CD4-positive, alpha-beta T cell treated with Interleukin-6 for 4 hours (primary cell): Measurements from ENCODE around the gene ITIH6.
"Not testable (repeated sequence)": the region's sequence is repeated elsewhere in the genome, so short reads cannot be mapped to it uniquely, and the experiment has no call there.

Experiments used
- DNase-seq: peaks from one replicate; pipeline ENCODE4 v3.0.0-alpha.2; 2020; ENCODE audit warnings: mixed read lengths

Gene ITIH6, protein sequence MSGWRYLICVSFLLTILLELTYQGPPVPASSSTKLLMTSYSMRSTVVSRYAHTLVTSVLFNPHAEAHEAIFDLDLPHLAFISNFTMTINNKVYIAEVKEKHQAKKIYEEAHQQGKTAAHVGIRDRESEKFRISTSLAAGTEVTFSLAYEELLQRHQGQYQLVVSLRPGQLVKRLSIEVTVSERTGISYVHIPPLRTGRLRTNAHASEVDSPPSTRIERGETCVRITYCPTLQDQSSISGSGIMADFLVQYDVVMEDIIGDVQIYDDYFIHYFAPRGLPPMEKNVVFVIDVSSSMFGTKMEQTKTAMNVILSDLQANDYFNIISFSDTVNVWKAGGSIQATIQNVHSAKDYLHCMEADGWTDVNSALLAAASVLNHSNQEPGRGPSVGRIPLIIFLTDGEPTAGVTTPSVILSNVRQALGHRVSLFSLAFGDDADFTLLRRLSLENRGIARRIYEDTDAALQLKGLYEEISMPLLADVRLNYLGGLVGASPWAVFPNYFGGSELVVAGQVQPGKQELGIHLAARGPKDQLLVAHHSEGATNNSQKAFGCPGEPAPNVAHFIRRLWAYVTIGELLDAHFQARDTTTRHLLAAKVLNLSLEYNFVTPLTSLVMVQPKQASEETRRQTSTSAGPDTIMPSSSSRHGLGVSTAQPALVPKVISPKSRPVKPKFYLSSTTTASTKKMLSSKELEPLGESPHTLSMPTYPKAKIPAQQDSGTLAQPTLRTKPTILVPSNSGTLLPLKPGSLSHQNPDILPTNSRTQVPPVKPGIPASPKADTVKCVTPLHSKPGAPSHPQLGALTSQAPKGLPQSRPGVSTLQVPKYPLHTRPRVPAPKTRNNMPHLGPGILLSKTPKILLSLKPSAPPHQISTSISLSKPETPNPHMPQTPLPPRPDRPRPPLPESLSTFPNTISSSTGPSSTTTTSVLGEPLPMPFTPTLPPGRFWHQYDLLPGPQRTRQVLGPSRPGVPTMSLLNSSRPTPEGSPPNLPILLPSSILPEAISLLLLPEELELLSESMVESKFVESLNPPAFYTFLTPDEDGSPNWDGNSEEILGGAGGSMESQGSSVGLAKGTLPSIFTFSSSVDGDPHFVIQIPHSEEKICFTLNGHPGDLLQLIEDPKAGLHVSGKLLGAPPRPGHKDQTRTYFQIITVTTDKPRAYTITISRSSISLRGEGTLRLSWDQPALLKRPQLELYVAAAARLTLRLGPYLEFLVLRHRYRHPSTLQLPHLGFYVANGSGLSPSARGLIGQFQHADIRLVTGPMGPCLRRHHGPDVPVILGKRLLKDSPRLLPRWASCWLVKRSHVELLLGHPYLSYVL

DNA sequence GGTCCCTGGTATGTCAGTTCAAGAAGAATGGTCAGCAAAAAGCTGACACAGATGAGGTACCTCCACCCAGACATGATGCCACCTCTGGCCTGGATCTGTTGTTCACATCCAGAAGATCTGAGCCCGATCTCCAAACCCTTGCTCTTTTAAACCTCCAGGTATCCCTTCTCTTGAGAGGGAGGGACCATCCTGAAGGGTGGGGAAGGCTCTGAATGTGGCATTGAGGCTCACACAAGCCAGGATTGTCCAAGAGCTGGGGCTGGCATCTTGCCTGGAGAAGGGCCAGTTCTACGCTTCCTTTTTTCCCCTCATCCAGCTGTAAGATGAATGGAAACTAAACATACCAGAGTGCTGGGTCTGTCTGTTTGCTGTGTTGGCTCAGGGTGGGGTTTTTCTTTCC lies at the start of gene ITIH6:
Gene ITIH6, minus strand, starts transcription at position 119 of the 400 bp plus-strand sequence. Its CDS starts 45 bp downstream, at position 74.
- DNase-seq = no peak

DNA sequence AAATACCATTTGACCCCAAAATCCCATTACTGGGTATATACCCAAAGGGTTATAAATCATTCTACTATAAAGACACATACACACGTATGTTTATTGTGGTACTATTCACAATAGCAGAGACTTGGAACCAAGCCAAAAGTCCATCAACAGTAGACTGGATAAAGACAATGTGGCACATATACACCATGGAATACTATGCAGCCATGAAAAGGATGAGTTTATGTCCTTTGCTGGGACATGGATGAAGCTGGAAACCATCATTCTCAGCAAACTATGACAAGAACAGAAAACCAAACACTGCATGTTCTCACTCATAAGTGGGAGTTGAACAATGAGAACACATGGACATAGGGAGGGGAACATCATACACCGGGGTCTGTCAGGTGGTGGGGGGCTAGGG lies 49.6 kb upstream of the ITIH6 start:
- not testable (repeated sequence) for DNase-seq

DNA sequence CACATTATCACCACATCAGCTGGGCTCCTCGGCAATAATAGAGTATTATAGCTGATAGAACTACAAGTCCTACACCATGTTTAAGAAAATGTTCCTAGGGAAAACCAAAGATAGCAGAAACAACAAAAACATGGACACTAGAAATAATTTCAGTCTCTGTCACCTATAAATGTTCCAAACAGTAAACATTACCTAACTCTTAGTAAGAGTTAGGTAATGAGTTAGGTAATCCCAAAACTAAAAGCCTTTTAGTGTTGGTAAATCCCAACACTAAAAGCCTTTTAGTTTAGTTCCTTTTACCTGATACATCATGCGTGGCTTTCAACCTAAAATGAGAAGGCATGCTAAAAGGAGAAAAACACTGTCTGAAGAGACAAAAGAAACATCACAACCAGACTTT lies 45.0 kb upstream of the ITIH6 start:
- DNase-seq = no peak

DNA sequence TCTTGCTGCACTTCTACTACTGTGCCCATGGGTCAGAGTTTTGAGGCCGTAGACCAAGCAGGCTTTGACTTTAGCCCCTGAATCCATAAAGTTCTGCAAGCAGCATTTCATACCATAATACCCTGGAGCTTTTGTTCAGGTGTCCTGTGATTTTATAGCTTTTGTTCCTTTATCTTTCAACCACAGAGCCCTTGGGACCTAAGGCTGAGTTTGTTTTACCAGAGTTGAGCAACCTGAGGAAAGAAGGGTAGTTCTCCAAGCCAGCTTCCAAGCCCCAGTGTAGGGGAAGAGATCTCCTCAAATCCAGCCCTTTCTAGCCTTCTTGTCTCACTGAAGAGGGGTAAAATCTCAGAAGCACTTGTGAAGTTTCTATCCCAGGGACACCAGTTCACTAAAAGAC lies 44.6 kb upstream of the ITIH6 start:
- DNase-seq = no peak

DNA sequence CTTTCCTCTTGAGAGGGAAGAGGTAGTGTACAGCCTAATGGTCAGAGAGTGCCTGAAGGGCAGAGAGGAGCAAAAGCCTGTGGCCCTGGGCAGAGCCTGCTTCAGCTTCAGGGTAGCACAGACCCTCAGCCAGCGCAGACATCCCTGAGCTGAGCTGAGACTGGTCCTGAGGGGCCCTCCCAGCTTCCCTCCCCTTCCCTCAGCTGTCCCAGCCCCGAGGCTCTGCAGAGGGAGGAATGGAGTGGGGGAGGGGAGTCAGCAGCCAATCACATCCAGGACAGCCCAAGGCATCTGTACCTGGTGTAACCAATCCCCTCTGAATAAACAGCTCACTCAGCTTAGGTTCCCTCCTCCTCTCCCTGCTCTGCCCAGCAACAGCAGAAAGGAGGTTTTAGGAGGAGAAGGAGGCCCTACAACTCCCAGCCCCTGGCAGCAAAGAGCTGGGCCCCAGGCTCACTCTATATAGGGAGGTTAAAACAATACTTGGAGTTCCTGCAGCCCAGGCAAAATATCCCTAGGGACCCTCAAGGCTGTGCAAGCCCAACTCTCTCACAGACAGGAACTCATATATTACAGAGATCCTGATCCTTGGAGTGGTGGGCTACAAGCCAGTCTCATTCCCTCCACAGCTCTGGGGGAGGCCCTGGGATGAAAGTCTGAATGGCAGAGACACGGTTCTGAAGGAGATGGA lies 43.3 kb upstream of the ITIH6 start:
- not testable (repeated sequence) for DNase-seq

DNA sequence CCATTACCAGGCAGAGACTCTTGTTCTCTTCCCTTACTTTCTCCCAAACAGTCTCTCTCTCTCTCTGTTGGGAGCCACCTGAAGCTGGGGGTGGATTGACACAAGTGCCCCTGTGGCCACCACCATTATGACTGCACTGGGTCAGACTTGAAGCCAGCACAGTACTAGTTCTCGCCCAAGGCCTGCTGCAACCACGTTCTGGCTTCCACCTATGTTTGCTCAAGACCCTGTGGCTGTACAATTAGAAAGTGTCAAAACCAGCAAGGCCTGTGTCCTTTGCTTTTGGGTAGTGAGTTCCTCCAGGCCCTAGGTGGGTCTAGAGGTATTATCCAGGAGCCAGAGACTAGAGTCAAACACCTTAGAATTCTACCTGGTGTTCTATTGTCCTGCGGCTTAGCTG lies 40.5 kb upstream of the ITIH6 start:
- DNase-seq = no peak

DNA sequence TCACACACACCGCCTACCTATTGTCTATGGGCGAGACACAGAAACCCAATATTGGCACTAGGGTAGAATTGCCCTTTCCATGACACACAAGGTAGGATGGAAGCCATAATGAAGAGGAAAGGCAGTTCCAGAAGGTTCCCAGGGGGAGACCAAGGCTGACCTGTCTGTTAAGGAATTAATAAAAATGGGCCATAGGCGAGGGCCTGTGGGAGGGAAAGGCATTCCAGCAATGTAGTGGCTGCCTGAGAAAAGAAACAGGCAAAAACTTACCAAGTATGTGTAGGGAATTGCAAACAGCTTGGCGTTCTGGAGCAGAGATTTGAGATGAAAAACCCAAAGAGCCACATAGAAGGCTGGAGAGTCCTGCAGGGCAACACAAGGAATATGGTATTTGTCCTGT lies 28.5 kb upstream of the ITIH6 start:
- no peak for DNase-seq

DNA sequence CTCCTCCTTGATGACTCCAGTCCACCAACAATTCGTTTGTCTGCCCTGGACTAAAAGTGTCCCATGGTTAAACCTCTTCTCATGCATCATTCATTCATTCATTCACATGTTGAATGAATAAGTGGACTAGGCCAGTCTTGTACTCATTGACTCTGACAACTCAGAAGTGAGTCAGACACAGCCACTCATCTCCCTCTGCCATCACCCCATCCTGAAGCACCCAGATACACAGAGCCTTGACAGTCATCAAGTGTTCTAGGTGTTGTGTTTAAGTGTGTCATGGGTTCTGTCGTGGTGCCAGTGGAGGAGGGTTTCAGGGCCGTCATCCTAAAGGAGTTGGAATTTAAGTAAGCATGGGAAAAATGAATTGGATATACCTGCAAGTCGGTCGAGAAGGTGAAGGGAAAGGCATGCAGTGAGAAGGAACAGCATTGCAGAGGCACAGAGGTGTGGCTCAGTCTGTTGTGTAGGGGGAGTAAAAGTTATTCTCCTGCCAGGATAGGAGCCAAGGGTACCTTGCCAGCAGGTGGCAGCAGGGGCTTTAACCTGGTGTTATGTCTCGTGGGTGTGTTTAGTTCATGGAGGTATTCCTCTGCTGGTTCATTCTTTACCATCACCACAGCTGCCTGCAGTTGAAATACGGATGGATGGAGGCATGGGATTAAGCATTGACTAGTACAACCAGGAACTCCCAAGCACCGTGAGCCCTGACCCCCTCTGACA lies 27.8 kb upstream of the ITIH6 start:
- DNase-seq = peak; percentile 54

DNA sequence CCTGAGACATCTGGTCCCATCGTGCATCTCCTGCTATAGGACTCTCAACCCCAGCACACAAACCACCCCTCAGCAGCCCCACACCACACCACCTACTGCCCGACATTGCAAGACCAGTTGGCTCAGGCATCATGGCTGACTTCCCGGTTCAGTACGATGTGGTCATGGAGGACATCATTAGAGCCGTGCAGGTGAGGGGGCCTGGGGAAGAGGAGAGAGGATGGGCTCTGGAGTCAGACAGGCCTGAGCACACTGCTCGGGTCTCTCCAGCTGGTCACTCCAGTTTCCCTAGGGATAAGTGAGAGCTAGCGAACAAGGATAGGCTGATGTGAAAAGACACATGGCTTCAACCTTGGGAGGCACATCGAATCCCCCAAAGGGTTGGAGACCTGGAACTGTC lies 26.7 kb upstream of the ITIH6 start:
- DNase-seq = no peak

DNA sequence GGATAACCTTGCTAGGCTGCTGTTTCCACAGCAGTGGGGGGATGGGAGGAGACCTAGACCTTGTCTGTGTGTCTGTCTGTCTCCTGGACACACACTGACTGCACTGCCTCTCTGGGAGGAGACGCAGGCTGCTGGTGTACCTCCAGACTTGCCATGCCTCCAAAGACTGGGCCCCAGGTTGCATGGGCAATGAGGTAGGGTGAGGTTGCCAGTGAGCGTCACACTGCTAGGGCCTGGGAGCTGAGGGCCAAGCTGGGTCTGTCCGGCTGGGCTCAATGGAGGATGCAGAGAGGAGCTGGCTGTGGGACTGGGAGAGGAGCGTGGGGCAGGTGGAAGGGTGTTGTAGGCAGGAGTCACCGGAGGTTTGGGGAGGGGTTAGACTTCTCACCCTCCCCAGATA lies 26.1 kb upstream of the ITIH6 start:
- DNase-seq = no peak

DNA sequence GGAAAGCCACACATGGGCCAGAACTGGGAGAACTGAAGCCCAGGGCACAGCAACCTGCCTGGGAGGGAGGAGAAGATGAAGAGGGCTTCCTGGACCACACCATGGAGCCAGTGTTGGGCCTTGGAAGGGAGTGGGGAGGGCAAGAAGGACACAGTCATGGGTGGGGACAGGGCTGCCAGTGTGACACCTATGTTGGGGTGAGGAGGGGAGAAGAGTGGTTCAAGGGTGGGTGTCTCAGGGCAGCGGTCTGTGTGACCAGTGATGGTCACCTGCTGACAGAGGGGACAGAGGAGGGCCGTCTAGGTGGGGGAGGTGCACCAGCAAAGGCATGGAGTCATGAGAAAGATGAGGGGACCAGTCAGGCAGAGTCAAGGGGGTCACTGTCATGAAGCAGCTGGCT lies 23.3 kb upstream of the ITIH6 start:
- DNase-seq = no peak

DNA sequence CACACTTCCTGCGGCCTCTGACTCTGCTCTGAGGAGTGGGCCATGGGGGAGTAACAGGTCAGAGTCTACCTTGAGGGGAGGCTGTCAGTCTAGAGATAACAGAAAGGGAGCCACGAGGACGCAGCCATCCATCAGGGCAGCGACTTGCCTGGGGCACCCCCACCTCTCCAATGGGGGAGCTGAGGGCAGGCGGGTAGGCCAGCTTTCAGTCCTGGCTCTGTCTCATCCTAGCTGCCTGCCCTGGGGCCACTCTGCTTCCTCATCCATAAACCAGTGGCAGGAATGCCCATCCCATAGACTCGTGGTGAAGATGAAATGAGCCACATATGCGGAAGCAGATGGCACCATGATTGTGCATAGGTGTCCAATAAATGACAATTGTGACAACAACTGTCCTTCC lies 22.7 kb upstream of the ITIH6 start:
- DNase-seq = no peak

DNA sequence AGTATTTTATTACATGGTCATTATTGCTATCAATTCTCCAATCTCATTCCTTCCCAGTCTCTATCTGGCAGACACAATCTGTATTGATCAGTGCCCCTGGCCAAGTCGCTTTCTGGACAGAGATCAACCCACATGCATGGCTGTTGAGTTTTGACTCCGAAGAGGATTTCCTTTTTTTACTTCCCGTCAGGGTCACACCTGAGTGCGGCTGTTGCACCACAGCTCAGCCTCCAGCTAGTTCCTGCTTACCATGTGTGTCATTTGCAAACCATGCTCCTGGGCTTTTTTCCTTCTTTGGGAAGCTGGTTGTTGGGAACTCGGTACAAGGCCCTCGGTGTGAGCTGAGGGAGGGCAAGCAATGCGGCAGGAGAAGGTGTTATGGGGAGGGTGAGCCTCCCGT lies 21.1 kb upstream of the ITIH6 start:
- no peak for DNase-seq

DNA sequence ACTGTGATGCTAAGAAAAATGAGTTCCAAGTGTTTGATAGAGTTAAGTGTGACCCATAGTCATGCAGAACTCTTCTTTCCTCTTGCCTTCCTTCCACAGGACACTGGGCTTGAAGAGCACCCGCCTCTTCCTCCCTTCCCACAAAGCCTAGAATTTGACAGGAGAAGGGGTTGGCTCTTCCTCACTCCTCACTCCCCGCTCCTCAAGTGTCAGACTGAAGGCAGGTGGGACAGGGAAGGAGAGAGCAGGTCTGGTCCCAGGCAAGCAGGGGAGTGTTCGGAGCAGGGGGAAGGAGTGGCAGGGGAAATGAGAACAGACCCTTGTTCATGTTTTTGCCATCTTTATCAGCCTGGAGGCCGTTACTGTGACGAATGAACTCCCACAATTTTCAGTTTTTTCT lies 20.2 kb upstream of the ITIH6 start:
- no peak for DNase-seq

DNA sequence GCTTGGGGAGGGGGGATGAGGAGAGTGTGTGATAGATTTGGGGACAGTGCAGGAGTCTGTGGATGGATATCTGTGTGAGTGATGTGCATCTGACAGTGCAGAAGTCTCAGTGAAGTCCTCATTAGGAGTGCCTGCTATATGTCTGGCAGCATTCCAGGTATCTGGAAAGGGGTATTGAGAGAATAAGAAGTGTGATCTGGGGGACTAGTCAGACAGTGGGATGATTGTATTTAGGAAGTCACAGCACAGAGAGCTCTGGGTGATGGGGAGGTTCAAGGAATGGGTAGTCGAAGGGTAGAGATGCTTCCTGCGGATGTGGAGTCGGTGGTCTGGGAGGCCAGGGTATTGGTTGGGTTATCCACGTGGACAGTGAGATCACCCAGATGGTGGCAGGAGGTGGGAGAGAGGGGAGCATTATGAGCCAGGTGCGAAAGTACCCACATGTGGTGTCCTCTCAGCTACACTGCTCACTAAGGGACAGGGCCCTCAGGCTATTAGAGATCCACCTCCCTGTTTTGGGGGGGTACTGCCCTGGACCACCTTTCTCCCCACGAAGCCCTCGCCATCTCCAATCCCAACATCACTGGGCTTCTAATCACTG lies 19.3 kb upstream of the ITIH6 start:
- DNase-seq = no peak

DNA sequence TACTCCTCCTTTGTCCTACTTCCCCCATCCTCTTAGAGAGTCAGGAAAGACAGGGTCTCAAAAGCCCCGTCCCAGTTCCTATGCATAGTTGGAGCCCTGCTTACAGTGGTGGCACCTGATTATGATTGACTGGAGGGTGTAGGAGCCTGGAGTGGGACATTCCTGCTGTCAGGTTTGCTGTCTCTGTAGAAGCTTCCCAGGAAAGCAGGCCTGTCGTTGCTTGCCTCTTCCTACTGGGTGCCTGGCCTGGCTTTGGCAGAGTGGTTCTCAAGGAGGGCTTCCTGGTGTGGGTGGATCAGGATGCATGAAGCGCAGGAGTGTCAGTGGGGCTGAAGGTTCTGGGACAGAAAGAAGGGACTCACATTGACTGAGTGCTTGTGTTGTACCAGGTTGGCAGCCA lies 14.3 kb upstream of the ITIH6 start:
- no peak for DNase-seq

DNA sequence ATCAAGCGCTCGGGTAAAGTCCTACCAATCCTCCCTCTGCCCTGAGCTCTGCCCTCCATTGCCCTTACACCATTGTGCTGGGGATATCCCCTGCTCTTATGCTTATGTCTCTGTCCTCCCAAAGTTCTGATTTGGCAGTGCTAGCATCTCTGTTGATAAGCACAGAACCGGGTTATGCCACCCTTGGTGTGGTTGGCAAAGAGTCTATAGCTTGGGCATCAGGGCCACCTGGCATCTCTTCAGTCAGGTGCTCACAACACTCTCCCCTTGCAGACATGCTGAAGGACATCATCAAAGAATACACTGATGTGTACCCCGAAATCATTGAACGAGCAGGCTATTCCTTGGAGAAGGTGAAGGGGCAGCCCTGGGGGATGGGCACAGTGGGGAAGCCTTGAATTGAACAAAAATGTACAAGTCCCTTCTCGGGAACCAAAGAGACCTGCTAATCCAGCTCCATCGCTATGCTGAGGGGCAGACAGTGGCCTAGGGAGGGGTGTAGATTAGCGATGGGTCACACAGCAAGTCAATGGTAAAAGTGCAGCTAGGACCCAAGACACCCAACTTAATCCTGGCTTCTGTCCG lies 13.3 kb upstream of the ITIH6 start:
- no peak for DNase-seq

DNA sequence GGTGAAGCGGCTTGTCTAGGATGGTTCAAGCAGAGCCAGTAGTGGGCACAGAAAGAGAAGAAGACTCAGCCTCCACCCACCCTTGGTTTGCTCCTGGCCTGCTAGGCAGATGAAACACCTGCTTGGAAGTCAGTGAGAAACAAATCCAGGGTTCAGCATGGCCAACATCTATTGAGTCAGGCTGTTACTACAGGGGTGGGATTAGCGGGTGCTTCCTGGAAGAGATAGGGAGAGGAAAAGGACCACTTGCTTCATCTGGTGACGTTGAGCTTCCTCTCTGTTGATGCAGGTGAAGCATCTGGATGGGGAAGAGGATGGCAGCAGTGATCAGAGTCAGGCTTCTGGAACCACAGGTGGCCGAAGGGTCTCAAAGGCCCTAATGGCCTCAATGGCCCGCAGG lies 12.5 kb upstream of the ITIH6 start:
- no peak for DNase-seq

DNA sequence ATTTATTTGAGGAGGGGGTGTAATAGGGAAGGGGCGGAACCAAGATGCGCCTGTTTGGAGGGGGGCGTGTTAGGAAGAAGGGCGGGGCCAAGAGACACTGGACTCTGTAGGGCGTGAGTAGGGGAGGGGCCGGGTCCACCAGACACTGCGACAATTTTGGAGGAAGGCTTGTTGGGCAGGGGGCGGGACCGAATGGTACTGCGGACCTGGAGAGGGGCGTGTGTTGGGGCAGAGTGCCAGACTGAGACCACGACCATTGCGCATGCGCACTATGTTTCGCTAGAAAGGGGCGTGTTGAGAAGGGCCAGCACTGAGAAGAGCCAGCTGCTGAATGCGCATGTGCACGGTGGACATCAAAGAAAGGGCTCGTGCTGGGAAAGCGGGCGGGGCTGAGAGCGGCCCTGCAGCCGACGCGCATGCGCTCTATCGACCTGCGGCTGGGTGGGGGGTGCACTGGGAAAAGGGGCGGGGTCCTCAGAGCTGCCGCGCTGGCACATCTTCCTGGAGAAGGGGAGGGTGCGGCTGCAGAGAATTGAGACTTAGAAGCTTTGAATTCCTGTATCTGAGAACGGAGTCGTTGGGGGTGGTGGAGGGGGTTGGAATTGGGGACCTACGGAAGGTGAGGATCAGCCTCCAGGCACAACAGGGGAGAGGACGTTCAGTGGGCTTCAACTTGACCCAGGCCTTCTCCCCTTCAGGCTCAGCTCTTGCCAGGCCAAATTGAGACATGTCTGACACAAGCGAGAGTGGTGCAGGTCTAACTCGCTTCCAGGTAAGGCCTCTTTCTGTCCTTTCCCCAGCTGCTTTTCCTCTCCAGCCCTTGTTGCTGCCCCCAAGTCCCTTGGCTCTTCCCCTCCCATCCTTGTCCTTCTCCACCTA lies 10.8 kb upstream of the ITIH6 start:
- peak; percentile 90 for DNase-seq

DNA sequence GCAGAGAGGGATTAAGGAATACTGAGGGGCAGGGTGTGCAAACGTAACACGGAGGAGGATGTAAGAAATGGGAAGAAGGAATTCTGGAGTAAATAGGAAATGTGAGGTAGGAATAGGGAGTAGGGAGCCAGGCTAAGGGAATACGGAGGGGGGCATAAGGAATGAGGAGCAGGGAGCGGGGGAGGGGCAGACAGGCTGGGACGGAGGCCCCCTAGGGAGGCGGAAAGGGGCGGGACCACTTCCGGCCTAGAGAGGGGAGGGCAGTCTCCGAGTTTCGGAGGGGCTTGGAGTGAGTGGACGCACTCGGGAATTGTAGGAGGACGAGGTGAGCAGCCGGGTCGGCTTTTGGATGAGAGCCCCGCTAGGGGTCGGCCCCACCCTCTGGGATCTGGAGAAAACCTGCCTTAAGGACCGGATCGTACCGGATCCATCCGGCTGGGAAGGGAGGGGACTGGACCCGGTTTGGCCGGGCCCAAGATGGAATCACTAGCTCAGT lies 10.1 kb upstream of the ITIH6 start:
- peak; percentile 62 for DNase-seq
